ENCODE results near the gene TRNT1.

The TRNT1 gene

GRCh38 chr3:3134750-3135448, 8.2 kb downstream of the TRNT1 start:
- Histone ChIP-seq H3K9me3 (ENCODE audit: low read length) (no peaks in the 10 kb centered on the region), H3K27me3 (ENCODE audit: insufficient read depth, low read length) (no peaks in the 10 kb centered on the region), H4K20me1 (ENCODE audit: insufficient read depth, low read length) (no peaks in the 10 kb centered on the region), H3K4me2 (ENCODE audit: low read length) (no peak overlapping the region), H3K79me2 (ENCODE audit: insufficient read depth, low read length) (peaks cover 17% of the 10 kb centered on the region), H3K9ac (ENCODE audit: low read length) (no peak overlapping the region), H3K4me3 (ENCODE audit: low read depth, low read length, poor library complexity, severe bottlenecking) (no peak overlapping the region), H2AFZ (ENCODE audit: low read length) (no peak overlapping the region), H3K27ac (ENCODE audit: low read depth, low read length, poor library complexity, severe bottlenecking) (no peak overlapping the region), H3F3A (ENCODE audit: insufficient read depth, low read length) (no peaks in the 10 kb centered on the region), H3K4me1 (ENCODE audit: insufficient read depth, low read length, severe bottlenecking) (no peaks in the 10 kb centered on the region), H3K9me2 (ENCODE audit: low read depth, low read length) (no peaks in the 10 kb centered on the region), H3K36me3 (ENCODE audit: insufficient read depth, low read length) (peaks cover 78% of the 10 kb centered on the region)
- no peak for TF ChIP-seq CTCF (IDR thresholded peaks at IDR 0.05; ENCODE audit: low read length)
- no peak for TF ChIP-seq EZH2 (IDR thresholded peaks at IDR 0.05; ENCODE audit: borderline replicate concordance, low read length)

- H3K9ac ChIP-seq (ENCODE audit: low read length): no peak overlapping the region
- no peak for TF ChIP-seq CTCF (IDR thresholded peaks at IDR 0.05; ENCODE audit: low read length)
- no peak for TF ChIP-seq EZH2 (IDR thresholded peaks at IDR 0.05; ENCODE audit: borderline replicate concordance, low read length)
- peaks cover 89% of the 10 kb centered on the region for H3K36me3 ChIP-seq (ENCODE audit: insufficient read depth, low read length)
Observed at GRCh38 chr3:3137526-3137925, 10.8 kb downstream of the TRNT1 start.

GRCh38 chr3:3141939-3142338, 15.2 kb downstream of the TRNT1 start:
- no peak overlapping the region for H3K4me3 ChIP-seq (ENCODE audit: low read depth, low read length, poor library complexity, severe bottlenecking)
- peaks cover 5% of the 10 kb centered on the region; the same call in 1 of the 2 replicates for H3K79me2 ChIP-seq (ENCODE audit: insufficient read depth, low read length)
- no peaks in the 10 kb centered on the region for H3K9me3 ChIP-seq (ENCODE audit: low read length)
- peaks cover 99% of the 10 kb centered on the region for H3K36me3 ChIP-seq (ENCODE audit: insufficient read depth, low read length)
- no peak overlapping the region for H3K4me2 ChIP-seq (ENCODE audit: low read length)
- no peaks in the 10 kb centered on the region for H4K20me1 ChIP-seq (ENCODE audit: insufficient read depth, low read length)
- no peaks in the 10 kb centered on the region for H3K4me1 ChIP-seq (ENCODE audit: insufficient read depth, low read length, severe bottlenecking)
- no peaks in the 10 kb centered on the region for H3K27me3 ChIP-seq (ENCODE audit: insufficient read depth, low read length)
- no peak overlapping the region for H2AFZ ChIP-seq (ENCODE audit: low read length)
- H3K9ac ChIP-seq (ENCODE audit: low read length): no peak overlapping the region
- H3K27ac ChIP-seq (ENCODE audit: low read depth, low read length, poor library complexity, severe bottlenecking): no peak overlapping the region
- H3K9me2 ChIP-seq (ENCODE audit: low read depth, low read length): no peaks in the 10 kb centered on the region
- no peak for TF ChIP-seq EZH2 (IDR thresholded peaks at IDR 0.05; ENCODE audit: borderline replicate concordance, low read length)
- no peak for TF ChIP-seq CTCF (IDR thresholded peaks at IDR 0.05; ENCODE audit: low read length)
- H3F3A ChIP-seq (ENCODE audit: insufficient read depth, low read length): no peaks in the 10 kb centered on the region

More at GRCh38 chr3:3137526-3137925, 10.8 kb downstream of the TRNT1 start:
- no peaks in the 10 kb centered on the region for H3F3A ChIP-seq (ENCODE audit: insufficient read depth, low read length)
- no peak overlapping the region for H3K4me2 ChIP-seq (ENCODE audit: low read length)
- H3K79me2 ChIP-seq (ENCODE audit: insufficient read depth, low read length): peaks cover 14% of the 10 kb centered on the region; the same call in 1 of the 2 replicates
- no peaks in the 10 kb centered on the region for H4K20me1 ChIP-seq (ENCODE audit: insufficient read depth, low read length)
- H3K27ac ChIP-seq (ENCODE audit: low read depth, low read length, poor library complexity, severe bottlenecking): no peak overlapping the region
- H3K27me3 ChIP-seq (ENCODE audit: insufficient read depth, low read length): no peaks in the 10 kb centered on the region
- no peaks in the 10 kb centered on the region for H3K9me3 ChIP-seq (ENCODE audit: low read length)
- H3K4me1 ChIP-seq (ENCODE audit: insufficient read depth, low read length, severe bottlenecking): no peaks in the 10 kb centered on the region
- no peak overlapping the region for H2AFZ ChIP-seq (ENCODE audit: low read length)
- no peaks in the 10 kb centered on the region for H3K9me2 ChIP-seq (ENCODE audit: low read depth, low read length)
- H3K4me3 ChIP-seq (ENCODE audit: low read depth, low read length, poor library complexity, severe bottlenecking): no peak overlapping the region

All from OCI-LY1 (cell line).